Measurements from ENCODE around the gene CLDN25. TPM values are rescaled to one million over a fixed set of nuclear protein-coding genes. Genes with fewer than 3 reads are reported as not detected.

CLDN25 gene
- total RNA-seq, 1 experiment from 2014 or later, result not detected

- Histone ChIP-seq H3K23me2 (ENCODE audit: insufficient read length, low read depth, low read length, poor library complexity, severe bottlenecking) (no peaks in the 10 kb centered on the region), H3T11ph (ENCODE audit: low read length) (no peak overlapping the region), H4K91ac (ENCODE audit: insufficient read length, low read depth, low read length) (no peak overlapping the region), H3K79me1 (ENCODE audit: insufficient read depth, low read depth, low read length, poor library complexity, severe bottlenecking) (no peaks in the 10 kb centered on the region), H2BK12ac (ENCODE audit: insufficient read length, low read depth, low read length) (no peak overlapping the region), H2AFZ (ENCODE audit: low read length) (no peak overlapping the region), H3K9me3 (ENCODE audit: control insufficient read depth, low read depth, low read length) (no peaks in the 10 kb centered on the region), H2BK20ac (ENCODE audit: low read depth, low read length, poor library complexity, severe bottlenecking) (no peak overlapping the region), H3K4me1 (ENCODE audit: insufficient read depth, low read length) (no peaks in the 10 kb centered on the region), H3K9ac (ENCODE audit: extremely low read depth, insufficient read length, low read length) (no peak overlapping the region), H3K4me2 (ENCODE audit: insufficient read depth, insufficient read length, low read length) (no peak overlapping the region), H3K14ac (ENCODE audit: insufficient read depth, low read length) (no peak overlapping the region), H2AK5ac (ENCODE audit: insufficient read length, low read length) (no peak overlapping the region), H3K23ac (ENCODE audit: insufficient read length, low read depth, low read length) (no peak overlapping the region), H4K20me1 (ENCODE audit: control insufficient read depth, insufficient read depth, insufficient read length) (no peaks in the 10 kb centered on the region), H2BK15ac (ENCODE audit: low read depth, low read length) (no peak overlapping the region), H3K18ac (ENCODE audit: insufficient read length, low read depth, low read length) (no peak overlapping the region), H3K27me3 (ENCODE audit: insufficient read depth, low read length) (no peaks in the 10 kb centered on the region), H3K79me2 (ENCODE audit: insufficient read depth, low read length) (no peaks in the 10 kb centered on the region), H2BK120ac (ENCODE audit: low read depth, low read length, poor library complexity, severe bottlenecking) (no peak overlapping the region), H4K5ac (ENCODE audit: insufficient read length, low read depth, low read length) (no peak overlapping the region), H2BK5ac (ENCODE audit: insufficient read length, low read length) (no peak overlapping the region), H3K56ac (ENCODE audit: insufficient read length, low read depth, low read length) (no peak overlapping the region), H3K4ac (ENCODE audit: low read depth, low read length) (no peak overlapping the region), H3K27ac (ENCODE audit: insufficient read length, low read depth, low read length) (no peak overlapping the region), H4K8ac (replicated peaks; ENCODE audit: insufficient read length, low read depth, low read length) (no peak overlapping the region)
- Mint-ChIP-seq H3K4me1 (no peaks in the 10 kb centered on the region; a peak in 1 of 4 replicates), H3K4me3 (no peak overlapping the region), H3K27ac (no peak overlapping the region; a peak in 1 of 7 replicates), H3K27me3 (ENCODE audit: low read depth) (no peaks in the 10 kb centered on the region), H3K9me3 (no peaks in the 10 kb centered on the region), H3K36me3 (ENCODE audit: insufficient read depth in 1 of 3, low read depth in 3 of 3) (peaks cover 7 to 40% (median 25%) of the 10 kb centered on the region in 3 experiments; a peak in 6 of 7 replicates)
- TF ChIP-seq CTCF (conservative IDR thresholded peaks at IDR 0.05), result no peak
- WGBS (ENCODE audit: extremely low coverage, insufficient read length, low lambda C conversion rate), result no CpG with 5 or more reads among the region's 5 CpGs
- no peak for DNase-seq
Observed at GRCh38 chr11:113732092-113732491, 47.5 kb upstream of the CLDN25 start.
